Epithelial cell of esophagus (primary cell): ENCODE results near the gene MTUS2.

Experiments
- DNase-seq: peaks from one replicate; pipeline ENCODE4 v3.0.0; 2010; ENCODE audit warnings: low read depth
- H3K4me3 ChIP-seq: 2 replicates; pipeline ENCODE4 v1.5.1; 2011; ENCODE audit warnings: mild to moderate bottlenecking, low read length, control low read depth
- TF ChIP-seq, protein P1 (sequence below): IDR thresholded peaks from 2 replicates; pipeline ENCODE4 v1.5.1; 2011; ENCODE audit warnings: low read depth, mild to moderate bottlenecking, low read length, control low read depth, inconsistent platforms; ENCODE audit not compliant: insufficient read depth; ENCODE audit errors: missing control alignments

MTUS2 gene

DNA sequence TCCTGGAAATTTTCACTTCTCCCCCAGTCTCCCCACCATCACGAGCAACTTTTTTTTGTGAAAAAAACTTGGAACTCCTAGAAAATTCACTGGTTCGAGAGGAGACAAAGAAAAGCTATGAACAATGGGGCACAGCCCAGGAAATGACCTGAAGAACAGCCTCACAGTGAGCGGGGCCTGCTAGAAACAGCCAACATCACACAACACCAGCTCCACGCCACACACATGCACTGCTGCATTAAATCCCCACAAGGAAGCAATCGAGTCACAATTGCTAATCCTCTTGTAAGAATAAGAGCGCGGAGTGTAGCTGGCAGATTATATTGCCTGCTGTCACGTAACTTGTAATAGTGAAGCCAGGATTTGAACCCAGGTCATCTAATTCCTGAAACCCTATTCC lies 726.5 kb downstream of the MTUS2 start:
- TF ChIP-seq, protein P1, sequence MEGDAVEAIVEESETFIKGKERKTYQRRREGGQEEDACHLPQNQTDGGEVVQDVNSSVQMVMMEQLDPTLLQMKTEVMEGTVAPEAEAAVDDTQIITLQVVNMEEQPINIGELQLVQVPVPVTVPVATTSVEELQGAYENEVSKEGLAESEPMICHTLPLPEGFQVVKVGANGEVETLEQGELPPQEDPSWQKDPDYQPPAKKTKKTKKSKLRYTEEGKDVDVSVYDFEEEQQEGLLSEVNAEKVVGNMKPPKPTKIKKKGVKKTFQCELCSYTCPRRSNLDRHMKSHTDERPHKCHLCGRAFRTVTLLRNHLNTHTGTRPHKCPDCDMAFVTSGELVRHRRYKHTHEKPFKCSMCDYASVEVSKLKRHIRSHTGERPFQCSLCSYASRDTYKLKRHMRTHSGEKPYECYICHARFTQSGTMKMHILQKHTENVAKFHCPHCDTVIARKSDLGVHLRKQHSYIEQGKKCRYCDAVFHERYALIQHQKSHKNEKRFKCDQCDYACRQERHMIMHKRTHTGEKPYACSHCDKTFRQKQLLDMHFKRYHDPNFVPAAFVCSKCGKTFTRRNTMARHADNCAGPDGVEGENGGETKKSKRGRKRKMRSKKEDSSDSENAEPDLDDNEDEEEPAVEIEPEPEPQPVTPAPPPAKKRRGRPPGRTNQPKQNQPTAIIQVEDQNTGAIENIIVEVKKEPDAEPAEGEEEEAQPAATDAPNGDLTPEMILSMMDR: no peak
- no peak overlapping the region for H3K4me3 ChIP-seq
- no peak for DNase-seq

DNA sequence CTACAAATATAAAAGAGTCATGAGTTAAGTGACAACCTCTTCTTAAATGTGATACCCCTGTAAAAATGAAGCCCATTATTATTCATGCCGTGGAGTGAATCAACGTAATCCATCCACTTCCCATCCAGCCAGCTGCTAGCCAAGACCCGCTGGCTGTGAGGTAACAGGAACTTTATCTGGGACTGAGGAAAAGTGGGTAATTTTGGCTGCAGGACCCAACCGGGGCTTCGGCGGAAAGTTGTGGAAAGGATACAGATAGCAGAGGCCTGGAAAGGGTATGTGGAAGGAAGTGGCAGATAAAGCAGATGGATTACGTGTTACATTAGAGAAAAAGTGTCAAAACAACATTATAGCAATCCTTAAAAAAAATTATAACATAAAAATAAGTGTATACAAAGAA lies 727.0 kb downstream of the MTUS2 start:
- no peak overlapping the region for H3K4me3 ChIP-seq
- no peak for DNase-seq
- TF ChIP-seq, protein P1: no peak

DNA sequence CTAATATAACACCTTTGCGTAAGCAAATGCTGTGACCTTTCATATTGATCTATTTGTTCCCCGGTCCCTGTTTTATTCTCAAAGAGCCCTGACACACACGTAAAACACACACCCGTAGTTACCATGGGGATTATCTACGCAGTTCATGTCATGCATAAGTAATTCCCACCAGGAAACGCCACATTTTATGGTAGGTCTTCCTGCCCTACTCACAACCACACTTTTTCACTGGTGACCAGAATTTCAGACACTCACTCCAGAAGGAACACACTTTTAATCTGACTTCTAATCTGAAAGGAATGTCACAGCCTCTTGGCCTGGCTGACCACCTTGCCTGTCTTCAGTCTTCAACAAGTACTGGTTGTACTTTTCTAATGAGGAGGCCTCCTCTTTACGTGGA lies 728.6 kb downstream of the MTUS2 start:
- no peak for DNase-seq
- H3K4me3 ChIP-seq: no peak overlapping the region
- TF ChIP-seq, protein P1: no peak

DNA sequence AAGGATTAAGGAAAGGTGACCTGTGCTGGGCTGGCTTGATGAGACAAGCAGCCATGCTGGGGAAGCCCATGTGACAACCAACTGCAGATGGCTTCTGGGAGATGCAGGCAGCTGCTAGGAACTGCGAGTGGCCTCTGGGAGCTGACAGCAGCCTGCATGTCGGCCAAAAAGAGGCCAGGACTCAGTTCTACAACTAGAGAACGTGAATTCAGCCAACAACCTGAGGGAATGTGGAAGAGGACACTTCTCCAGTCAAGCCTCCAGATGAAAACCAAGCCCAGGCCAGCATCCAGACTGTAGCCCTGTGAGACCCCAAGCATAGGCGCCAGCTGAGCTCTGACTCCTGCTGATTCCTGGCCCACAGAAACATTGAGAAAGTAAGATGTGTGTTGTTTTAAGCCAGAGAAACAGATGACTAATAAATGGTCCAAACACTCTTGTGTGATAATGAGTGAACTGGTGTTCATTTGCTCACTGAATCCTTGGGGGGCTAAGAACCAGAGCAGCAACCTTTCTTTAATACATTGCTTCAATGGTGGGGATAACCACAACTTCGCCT lies 730.4 kb downstream of the MTUS2 start:
- no peak overlapping the region for H3K4me3 ChIP-seq
- no peak for DNase-seq
- TF ChIP-seq, protein P1: no peak

DNA sequence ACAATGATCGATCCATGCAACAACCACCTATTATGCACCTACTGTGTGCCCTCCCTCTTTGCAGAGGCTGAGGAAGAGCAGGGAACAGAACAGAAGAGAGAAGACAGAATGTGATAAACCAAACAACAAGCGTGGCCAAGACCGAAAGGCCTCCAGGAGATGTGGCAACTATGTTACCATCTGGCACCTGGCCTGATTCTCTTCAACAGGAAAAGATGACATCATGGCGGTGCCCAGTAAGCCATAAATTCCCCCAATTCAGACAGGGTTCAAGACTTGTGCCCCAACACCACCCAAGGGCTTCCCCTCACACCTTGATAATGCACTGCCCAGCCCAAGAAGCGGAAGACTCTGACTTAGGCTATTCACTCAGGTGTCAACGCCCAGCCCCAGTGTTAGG lies 731.1 kb downstream of the MTUS2 start:
- TF ChIP-seq, protein P1: no peak
- H3K4me3 ChIP-seq: no peak overlapping the region
- no peak for DNase-seq
